Thyroid gland (tissue), 4 donors: ENCODE results near the gene ARID4A.

Experiments
- CTCF ChIP-seq, 6 experiments: fragments of 200-600 bp in 3 of 6; fragments of 450-650 bp in 3 of 6; sonication (generic) in 3 of 6; IDR thresholded peaks; one replicate each; pipeline ENCODE4 v1.5.1; 2016 to 2019; ENCODE audit warnings: antibody characterized with exemption in 6 of 6, mild to moderate bottlenecking in 2 of 6, inconsistent platforms in 1 of 6, moderate library complexity in 1 of 6
- POLR2A ChIP-seq, 2 donors: fragments of 450-650 bp; IDR thresholded peaks; one replicate each; pipeline ENCODE4 v1.6.1; 2017; ENCODE audit warnings: antibody characterized with exemption in 2 of 2, mild to moderate bottlenecking in 2 of 2, moderate library complexity in 1 of 2

- TF ChIP-seq CTCF (IDR thresholded peaks at IDR 0.05) = no peak
- no peak for TF ChIP-seq POLR2A (IDR thresholded peaks at IDR 0.05)
Measured at GRCh38 chr14:58287607-58288042, 10.7 kb upstream of the ARID4A start.
